GM19023 (cell line): Measurements from ENCODE around the gene CEP55.

Experiments
- ATAC-seq: cut with Tn5 transposase; IDR thresholded peaks from one replicate; pipeline ENCODE4 v1.9.1; 2021; ENCODE audit warnings: mild to moderate bottlenecking, moderate library complexity; ENCODE audit not compliant: unreplicated experiment

The CEP55 gene

GRCh38 chr10:93559490-93559889 lies 63.1 kb downstream of the CEP55 start:
- ATAC-seq: no peak

- ATAC-seq: no peak
Observed at GRCh38 chr10:93560541-93560940, 64.1 kb downstream of the CEP55 start.

- no peak for ATAC-seq
Observed at GRCh38 chr10:93565446-93565845, 69.0 kb downstream of the CEP55 start.

GRCh38 chr10:93566435-93567276 lies 70.2 kb downstream of the CEP55 start, which contains the start of gene FFAR4:
Gene FFAR4, plus strand, starts transcription at chr10:93566665. Its CDS starts 56 bp downstream, at chr10:93566721.
- ATAC-seq: no peak

- ATAC-seq: no peak
Observed at GRCh38 chr10:93567277-93568104, 71.1 kb downstream of the CEP55 start.

GRCh38 chr10:93568105-93568390 lies 71.6 kb downstream of the CEP55 start:
- ATAC-seq: no peak

GRCh38 chr10:93570383-93570782 lies 74.0 kb downstream of the CEP55 start:
- no peak for ATAC-seq

- no peak for ATAC-seq
Observed at GRCh38 chr10:93572606-93573005, 76.2 kb downstream of the CEP55 start.

- ATAC-seq: no peak
Observed at GRCh38 chr10:93573051-93573909, 76.9 kb downstream of the CEP55 start.

- no peak for ATAC-seq
Observed at GRCh38 chr10:93573924-93574323, 77.5 kb downstream of the CEP55 start.

GRCh38 chr10:93576888-93577287 lies 80.5 kb downstream of the CEP55 start:
- no peak for ATAC-seq

GRCh38 chr10:93577565-93577964 lies 81.2 kb downstream of the CEP55 start:
- ATAC-seq: no peak
